Transverse colon (tissue), 4 donors: ENCODE measurements around the gene ONECUT3.

ENCODE experiments used
- CTCF ChIP-seq, 5 experiments: fragments of 200-600 bp in 3 of 5; fragments of 450-650 bp in 2 of 5; sonication (generic) in 3 of 5; IDR thresholded peaks; 1 replicate in 2 of 5; 2 replicates in 3 of 5; pipeline ENCODE4 v1.5.1; 2016 to 2017; ENCODE audit warnings: antibody characterized with exemption in 5 of 5, inconsistent platforms in 3 of 5, mild to moderate bottlenecking in 2 of 5, moderate library complexity in 1 of 5
- EP300 ChIP-seq: sonication (generic); formaldehyde crosslinking; IDR thresholded peaks from one replicate; pipeline ENCODE4 v1.6.1; 2017; ENCODE audit warnings: antibody characterized with exemption, low read depth
- POLR2A ChIP-seq: fragments of 450-650 bp; IDR thresholded peaks from one replicate; pipeline ENCODE4 v1.6.1; 2016; ENCODE audit warnings: antibody characterized with exemption, mild to moderate bottlenecking, moderate library complexity
- POLR2AphosphoS5 ChIP-seq, 3 donors: sonication (generic); formaldehyde crosslinking; IDR thresholded peaks; one replicate each; pipeline ENCODE4 v1.6.1; 2016; ENCODE audit warnings: antibody characterized with exemption in 3 of 3

GRCh38 chr19:1769645-1769985, 16.3 kb downstream of the ONECUT3 start:
- TF ChIP-seq POLR2AphosphoS5 (IDR thresholded peaks at IDR 0.05) (no peak), CTCF (IDR thresholded peaks at IDR 0.05) (no peak), POLR2A (no peak), EP300 (no peak)
